ENCODE measurements around the gene CDK5R2. TPM values are rescaled to one million over a fixed set of nuclear protein-coding genes. Genes with fewer than 3 reads are reported as not detected.

Gene CDK5R2
- total and polyA plus RNA-seq, 2 donors (not counting 1 experiment from before 2014, with no cell fraction given) = 0.05 to 0.17 TPM

DNA sequence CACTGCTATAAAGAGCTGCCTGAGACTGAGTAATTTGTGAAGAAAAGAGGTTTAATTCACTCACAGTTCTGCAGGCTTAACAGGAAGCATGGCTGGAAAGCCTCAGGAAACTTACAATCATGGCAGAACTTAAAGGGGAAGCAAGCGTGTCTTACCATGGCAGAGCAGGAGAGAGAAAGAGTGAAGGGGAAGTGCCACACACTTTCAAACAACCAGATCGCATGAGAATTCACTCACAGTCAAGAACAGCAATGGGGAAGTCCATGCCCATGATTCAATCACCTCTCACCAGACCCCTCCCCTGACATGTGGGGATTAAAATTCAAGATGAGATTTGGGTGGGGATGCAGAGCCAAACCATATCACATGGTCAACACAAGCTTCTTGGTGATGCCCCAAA lies 34.7 kb upstream of the CDK5R2 start:
- no peaks in the 10 kb centered on the region for H3K4me1 ChIP-seq (ENCODE audit: control insufficient read depth, extremely low read depth, insufficient read depth, low read length)
- DNase-seq (ENCODE audit: low read depth in 2 of 2) = no peak
- no peaks in the 10 kb centered on the region for H3K79me2 ChIP-seq (ENCODE audit: control insufficient read depth, insufficient read depth, low read length)
- no peak overlapping the region for H3K4me3 ChIP-seq (replicated peaks in 1 of 4; ENCODE audit: control extremely low read depth in 1 of 4, insufficient read depth in 1 of 4, low read depth in 3 of 4, low read length in 4 of 4)
- no peak overlapping the region for H3K4me2 ChIP-seq (ENCODE audit: extremely low read depth, insufficient read depth, low read length)
- peaks cover 2% of the 10 kb centered on the region for H3K27me3 ChIP-seq (ENCODE audit: control insufficient read depth, insufficient read depth, low read length)
- no peaks in the 10 kb centered on the region for H3K9me3 ChIP-seq (ENCODE audit: control insufficient read depth, insufficient read depth, low read depth, low read length)
- H3K9ac ChIP-seq (ENCODE audit: insufficient read depth, low read length) = no peak overlapping the region
- TF ChIP-seq, protein P1, sequence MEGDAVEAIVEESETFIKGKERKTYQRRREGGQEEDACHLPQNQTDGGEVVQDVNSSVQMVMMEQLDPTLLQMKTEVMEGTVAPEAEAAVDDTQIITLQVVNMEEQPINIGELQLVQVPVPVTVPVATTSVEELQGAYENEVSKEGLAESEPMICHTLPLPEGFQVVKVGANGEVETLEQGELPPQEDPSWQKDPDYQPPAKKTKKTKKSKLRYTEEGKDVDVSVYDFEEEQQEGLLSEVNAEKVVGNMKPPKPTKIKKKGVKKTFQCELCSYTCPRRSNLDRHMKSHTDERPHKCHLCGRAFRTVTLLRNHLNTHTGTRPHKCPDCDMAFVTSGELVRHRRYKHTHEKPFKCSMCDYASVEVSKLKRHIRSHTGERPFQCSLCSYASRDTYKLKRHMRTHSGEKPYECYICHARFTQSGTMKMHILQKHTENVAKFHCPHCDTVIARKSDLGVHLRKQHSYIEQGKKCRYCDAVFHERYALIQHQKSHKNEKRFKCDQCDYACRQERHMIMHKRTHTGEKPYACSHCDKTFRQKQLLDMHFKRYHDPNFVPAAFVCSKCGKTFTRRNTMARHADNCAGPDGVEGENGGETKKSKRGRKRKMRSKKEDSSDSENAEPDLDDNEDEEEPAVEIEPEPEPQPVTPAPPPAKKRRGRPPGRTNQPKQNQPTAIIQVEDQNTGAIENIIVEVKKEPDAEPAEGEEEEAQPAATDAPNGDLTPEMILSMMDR (conservative IDR thresholded peaks at IDR 0.05 in 1 of 2, IDR thresholded peaks at IDR 0.05 in 1 of 2; ENCODE audit: low read depth in 1 of 2, low read length in 2 of 2) = no peak
- TF ChIP-seq EZH2 (IDR thresholded peaks at IDR 0.05; ENCODE audit: low read length, missing control alignments) = no peak
- H2AFZ ChIP-seq (ENCODE audit: low read length) = no peak overlapping the region
- H3K36me3 ChIP-seq (ENCODE audit: control insufficient read depth, insufficient read depth, low read length) = no peaks in the 10 kb centered on the region
- no peak overlapping the region for H3K27ac ChIP-seq (ENCODE audit: insufficient read depth, low read length)
- no peaks in the 10 kb centered on the region for H4K20me1 ChIP-seq (ENCODE audit: control insufficient read depth, extremely low read depth, insufficient read depth, low read length)

DNA sequence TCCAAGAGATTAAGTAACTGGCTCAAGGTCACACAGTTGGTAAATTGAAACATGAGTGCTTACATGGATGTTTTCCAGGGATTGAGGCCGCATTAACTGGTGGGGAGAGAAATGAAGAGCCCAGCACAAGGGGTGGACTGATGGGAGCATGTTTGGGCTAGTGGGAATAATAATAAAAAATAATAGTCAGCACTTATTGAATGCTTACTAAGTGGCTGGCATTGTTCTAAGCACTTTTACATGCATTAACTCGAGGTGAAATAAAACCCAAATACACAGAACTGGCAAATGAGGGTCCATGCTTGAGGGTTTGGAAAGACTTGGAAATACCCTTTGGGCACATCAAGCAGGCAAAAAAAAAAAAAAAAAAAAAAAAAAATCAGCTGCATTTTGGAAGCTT lies 34.0 kb upstream of the CDK5R2 start:
- H3K4me1 ChIP-seq (ENCODE audit: control insufficient read depth, extremely low read depth, insufficient read depth, low read length) = no peaks in the 10 kb centered on the region

DNA sequence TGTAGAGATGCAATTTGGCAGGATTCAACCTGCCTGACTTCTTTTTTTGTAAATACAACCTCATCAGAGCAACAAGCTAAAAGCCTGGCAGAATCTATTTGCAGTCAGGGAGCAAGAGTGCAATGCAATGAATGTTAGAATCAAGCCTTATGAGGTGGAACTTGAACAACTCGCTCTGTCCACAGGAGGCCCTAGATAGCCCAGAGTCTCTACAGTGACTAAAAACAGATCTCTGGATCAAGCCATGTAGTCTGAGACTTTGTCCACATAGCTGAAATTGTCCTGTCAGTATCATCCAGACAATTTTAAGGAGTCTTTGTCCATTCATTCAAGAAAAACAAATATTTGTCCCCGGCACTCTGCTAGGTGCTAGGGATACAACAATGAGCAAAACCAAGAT lies 32.0 kb upstream of the CDK5R2 start:
- Histone ChIP-seq H4K20me1 (ENCODE audit: control insufficient read depth, extremely low read depth, insufficient read depth, low read length) (no peaks in the 10 kb centered on the region), H3K4me1 (ENCODE audit: control insufficient read depth, extremely low read depth, insufficient read depth, low read length) (no peaks in the 10 kb centered on the region), H3K36me3 (ENCODE audit: control insufficient read depth, insufficient read depth, low read length) (no peaks in the 10 kb centered on the region), H3K79me2 (ENCODE audit: control insufficient read depth, insufficient read depth, low read length) (no peaks in the 10 kb centered on the region), H3K4me3 (replicated peaks in 1 of 4; ENCODE audit: control extremely low read depth in 1 of 4, insufficient read depth in 1 of 4, low read depth in 3 of 4, low read length in 4 of 4) (no peak overlapping the region), H3K4me2 (ENCODE audit: extremely low read depth, insufficient read depth, low read length) (no peak overlapping the region), H3K27ac (ENCODE audit: insufficient read depth, low read length) (no peak overlapping the region), H3K9ac (ENCODE audit: insufficient read depth, low read length) (no peak overlapping the region), H2AFZ (ENCODE audit: low read length) (no peak overlapping the region), H3K9me3 (ENCODE audit: control insufficient read depth, insufficient read depth, low read depth, low read length) (no peaks in the 10 kb centered on the region), H3K27me3 (ENCODE audit: control insufficient read depth, insufficient read depth, low read length) (peaks cover 2% of the 10 kb centered on the region)
- no peak for TF ChIP-seq EZH2 (IDR thresholded peaks at IDR 0.05; ENCODE audit: low read length, missing control alignments)
- TF ChIP-seq, protein P1 (conservative IDR thresholded peaks at IDR 0.05 in 1 of 2, IDR thresholded peaks at IDR 0.05 in 1 of 2; ENCODE audit: low read depth in 1 of 2, low read length in 2 of 2) = no peak
- DNase-seq (ENCODE audit: low read depth in 2 of 2) = no peak

More for the DNA sequence above, 34.0 kb upstream of the CDK5R2 start:
- H3K9me3 ChIP-seq (ENCODE audit: control insufficient read depth, insufficient read depth, low read depth, low read length) = no peaks in the 10 kb centered on the region
- no peak for DNase-seq (ENCODE audit: low read depth in 2 of 2)
- H3K4me3 ChIP-seq (replicated peaks in 1 of 4; ENCODE audit: control extremely low read depth in 1 of 4, insufficient read depth in 1 of 4, low read depth in 3 of 4, low read length in 4 of 4) = no peak overlapping the region
- H4K20me1 ChIP-seq (ENCODE audit: control insufficient read depth, extremely low read depth, insufficient read depth, low read length) = no peaks in the 10 kb centered on the region
- H3K79me2 ChIP-seq (ENCODE audit: control insufficient read depth, insufficient read depth, low read length) = no peaks in the 10 kb centered on the region
- H2AFZ ChIP-seq (ENCODE audit: low read length) = no peak overlapping the region
- H3K36me3 ChIP-seq (ENCODE audit: control insufficient read depth, insufficient read depth, low read length) = no peaks in the 10 kb centered on the region
- H3K9ac ChIP-seq (ENCODE audit: insufficient read depth, low read length) = no peak overlapping the region
- peaks cover 2% of the 10 kb centered on the region for H3K27me3 ChIP-seq (ENCODE audit: control insufficient read depth, insufficient read depth, low read length)
- TF ChIP-seq EZH2 (IDR thresholded peaks at IDR 0.05; ENCODE audit: low read length, missing control alignments) = no peak
- TF ChIP-seq, protein P1 (conservative IDR thresholded peaks at IDR 0.05 in 1 of 2, IDR thresholded peaks at IDR 0.05 in 1 of 2; ENCODE audit: low read depth in 1 of 2, low read length in 2 of 2) = no peak
- H3K4me2 ChIP-seq (ENCODE audit: extremely low read depth, insufficient read depth, low read length) = no peak overlapping the region
- H3K27ac ChIP-seq (ENCODE audit: insufficient read depth, low read length) = no peak overlapping the region

Data from fibroblast of lung (primary cell).